ENCODE measurements around the gene KRT4.

Gene KRT4

DNA sequence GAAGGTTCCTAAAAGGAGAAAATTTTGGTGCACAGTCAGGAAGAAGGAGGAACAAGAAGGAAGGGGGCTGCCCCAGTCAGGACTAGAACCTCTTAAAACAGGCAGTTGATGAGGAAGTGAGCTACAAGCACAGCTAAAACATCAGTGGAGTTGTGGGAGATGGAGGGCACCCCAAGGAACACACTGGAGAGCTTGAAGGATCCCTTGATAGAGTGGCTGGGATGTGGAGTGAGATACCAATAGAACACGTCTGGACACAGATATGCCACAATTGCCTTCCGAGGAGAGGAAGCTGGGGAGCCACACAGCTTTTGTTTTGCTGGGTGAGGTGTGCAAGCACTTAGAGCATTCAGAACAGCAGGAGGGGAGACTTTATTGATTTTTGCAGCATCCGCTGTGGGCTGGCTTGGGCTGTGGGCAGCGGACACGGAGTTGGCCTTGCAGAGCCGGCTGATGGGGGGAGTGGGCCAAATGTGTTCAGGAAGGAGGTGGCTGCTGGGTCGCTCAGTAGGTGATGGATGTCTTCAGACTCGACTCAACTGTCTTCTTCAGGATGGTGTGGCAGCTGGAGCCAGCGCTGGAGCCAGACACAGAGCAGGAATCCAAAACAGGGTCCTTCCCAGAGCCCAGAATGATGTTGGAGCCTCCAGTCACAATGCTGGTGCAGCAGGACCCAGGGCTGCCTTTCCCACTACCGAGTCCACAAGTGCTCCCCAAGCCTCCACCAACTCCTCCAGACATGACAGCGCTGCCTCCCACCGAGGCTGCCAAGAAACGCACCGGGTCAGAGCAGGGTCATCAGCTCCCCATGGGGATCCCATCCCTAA, 24.9 kb upstream of the KRT4 start:
- no peak overlapping the region for H3K4me2 ChIP-seq (ENCODE audit: low read length)
- WGBS (ENCODE audit: extremely low coverage, insufficient coverage, low lambda C conversion rate): no CpG with 5 or more reads among the region's 14 CpGs
- no peak overlapping the region for H4K5ac ChIP-seq (ENCODE audit: low read length)
- no peak overlapping the region for H4K8ac ChIP-seq (ENCODE audit: low read depth, low read length)
- no peak overlapping the region for H3K4ac ChIP-seq (ENCODE audit: low read depth, low read length)
- no peak overlapping the region for H2AK5ac ChIP-seq (ENCODE audit: low read length)
- H3K79me1 ChIP-seq (ENCODE audit: low read length): no peaks in the 10 kb centered on the region
- no peaks in the 10 kb centered on the region for H3K36me3 ChIP-seq (ENCODE audit: control insufficient read depth, insufficient read depth, low read length)
- H3K23ac ChIP-seq (ENCODE audit: low read length): no peak overlapping the region
- H3K18ac ChIP-seq (ENCODE audit: low read length): no peak overlapping the region
- no peak for DNase-seq
- H3K9ac ChIP-seq (ENCODE audit: low read length): no peak overlapping the region
- no peak overlapping the region for H2BK120ac ChIP-seq (ENCODE audit: low read depth, low read length)
- H2BK15ac ChIP-seq (replicated peaks; ENCODE audit: low read depth): no peak overlapping the region
- H3K27me3 ChIP-seq (ENCODE audit: insufficient read depth, low read length, poor library complexity): no peaks in the 10 kb centered on the region
- no peaks in the 10 kb centered on the region for H3K4me1 ChIP-seq (ENCODE audit: control insufficient read depth, low read depth, low read length)
- H3K27ac ChIP-seq (ENCODE audit: low read depth, low read length): no peak overlapping the region
- no peak overlapping the region for H3K4me3 ChIP-seq (ENCODE audit: low read length)
- H2BK5ac ChIP-seq (ENCODE audit: low read length): no peak overlapping the region
- H3K56ac ChIP-seq (ENCODE audit: low read length): no peak overlapping the region
- no peaks in the 10 kb centered on the region for H3K79me2 ChIP-seq (ENCODE audit: control insufficient read depth, insufficient read depth, low read length)

DNA sequence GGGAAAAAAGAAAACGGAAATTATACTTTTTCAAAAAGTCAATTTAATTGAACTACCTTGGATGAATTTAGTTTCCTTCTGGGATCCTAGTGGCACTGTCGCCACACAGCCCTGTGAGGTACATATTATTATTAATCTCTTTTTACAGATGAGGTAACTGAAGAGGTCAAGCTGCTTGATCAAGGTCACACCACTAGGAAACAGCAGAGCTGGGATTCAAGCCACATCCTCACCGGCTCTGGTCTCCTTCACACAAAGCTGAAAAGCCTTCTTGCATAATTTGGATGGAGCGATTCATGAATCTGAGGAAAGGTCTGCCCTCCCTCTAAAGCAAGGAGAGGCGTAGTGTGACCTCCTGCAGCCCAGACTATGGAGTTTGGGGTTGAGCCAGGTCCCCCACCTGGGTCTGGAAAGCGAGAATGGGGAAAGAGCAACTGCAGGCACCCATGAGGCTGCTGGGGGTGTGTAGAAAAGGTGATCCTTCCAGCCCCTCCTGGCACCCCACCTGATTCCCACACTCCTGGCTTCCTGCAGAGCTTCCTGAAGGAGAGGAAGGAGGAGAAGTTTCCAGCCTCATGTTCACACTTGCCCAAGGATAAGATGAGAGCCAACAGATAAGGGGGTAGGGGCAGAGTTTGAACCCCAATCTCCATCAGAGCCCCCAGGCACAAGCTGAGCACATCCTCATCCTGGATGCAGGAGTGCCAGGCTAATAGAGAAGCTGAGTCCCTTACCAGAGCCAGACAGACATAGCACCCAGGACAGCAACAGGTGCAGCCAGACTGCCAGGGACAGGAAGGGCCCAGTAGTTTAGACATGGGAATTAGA, 24.1 kb upstream of the KRT4 start:
- no peak overlapping the region for H4K5ac ChIP-seq (ENCODE audit: low read length)
- no peak overlapping the region for H4K8ac ChIP-seq (ENCODE audit: low read depth, low read length)
- H3K4ac ChIP-seq (ENCODE audit: low read depth, low read length): no peak overlapping the region
- no peaks in the 10 kb centered on the region for H3K27me3 ChIP-seq (ENCODE audit: insufficient read depth, low read length, poor library complexity)
- no peak overlapping the region for H3K4me2 ChIP-seq (ENCODE audit: low read length)
- no peaks in the 10 kb centered on the region for H3K79me2 ChIP-seq (ENCODE audit: control insufficient read depth, insufficient read depth, low read length)
- no peak overlapping the region for H3K23ac ChIP-seq (ENCODE audit: low read length)
- H2AK5ac ChIP-seq (ENCODE audit: low read length): no peak overlapping the region
- WGBS (ENCODE audit: extremely low coverage, insufficient coverage, low lambda C conversion rate): no CpG with 5 or more reads among the region's 6 CpGs
- H3K56ac ChIP-seq (ENCODE audit: low read length): no peak overlapping the region
- no peaks in the 10 kb centered on the region for H3K79me1 ChIP-seq (ENCODE audit: low read length)
- no peaks in the 10 kb centered on the region for H3K4me1 ChIP-seq (ENCODE audit: control insufficient read depth, low read depth, low read length)
- DNase-seq: no peak
- no peak overlapping the region for H2BK5ac ChIP-seq (ENCODE audit: low read length)
- H3K9ac ChIP-seq (ENCODE audit: low read length): no peak overlapping the region
- H2BK120ac ChIP-seq (ENCODE audit: low read depth, low read length): no peak overlapping the region
- H3K36me3 ChIP-seq (ENCODE audit: control insufficient read depth, insufficient read depth, low read length): no peaks in the 10 kb centered on the region
- H3K18ac ChIP-seq (ENCODE audit: low read length): no peak overlapping the region
- no peak overlapping the region for H3K4me3 ChIP-seq (ENCODE audit: low read length)
- H3K27ac ChIP-seq (ENCODE audit: low read depth, low read length): no peak overlapping the region
- no peak overlapping the region for H2BK15ac ChIP-seq (replicated peaks; ENCODE audit: low read depth)

DNA sequence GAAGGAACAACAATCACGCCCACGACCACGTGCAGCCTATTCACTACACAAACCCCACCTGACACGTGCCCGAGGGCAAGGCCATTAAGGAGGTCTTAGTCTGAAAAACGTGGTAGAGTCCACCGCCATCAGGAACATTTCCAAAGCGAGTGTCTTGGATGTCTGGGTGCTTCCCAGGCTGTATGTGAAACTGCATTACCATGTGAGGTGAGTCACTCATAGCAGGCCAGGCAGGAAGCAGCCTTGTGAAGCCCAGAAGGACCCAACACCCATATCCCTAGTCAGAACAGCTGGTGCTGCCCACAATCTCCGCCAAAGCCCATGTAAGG, 23.5 kb upstream of the KRT4 start:
- Histone ChIP-seq H3K4me2 (ENCODE audit: low read length) (no peak overlapping the region), H3K9ac (ENCODE audit: low read length) (no peak overlapping the region), H2BK15ac (replicated peaks; ENCODE audit: low read depth) (no peak overlapping the region), H3K27ac (ENCODE audit: low read depth, low read length) (no peak overlapping the region), H3K79me2 (ENCODE audit: control insufficient read depth, insufficient read depth, low read length) (no peaks in the 10 kb centered on the region), H3K4me1 (ENCODE audit: control insufficient read depth, low read depth, low read length) (no peaks in the 10 kb centered on the region), H2BK5ac (ENCODE audit: low read length) (no peak overlapping the region), H4K8ac (ENCODE audit: low read depth, low read length) (no peak overlapping the region), H2BK120ac (ENCODE audit: low read depth, low read length) (no peak overlapping the region), H3K56ac (ENCODE audit: low read length) (no peak overlapping the region), H3K4ac (ENCODE audit: low read depth, low read length) (no peak overlapping the region), H3K23ac (ENCODE audit: low read length) (no peak overlapping the region), H3K36me3 (ENCODE audit: control insufficient read depth, insufficient read depth, low read length) (no peaks in the 10 kb centered on the region), H4K5ac (ENCODE audit: low read length) (no peak overlapping the region), H3K18ac (ENCODE audit: low read length) (no peak overlapping the region), H3K4me3 (ENCODE audit: low read length) (no peak overlapping the region), H3K27me3 (ENCODE audit: insufficient read depth, low read length, poor library complexity) (no peaks in the 10 kb centered on the region), H2AK5ac (ENCODE audit: low read length) (no peak overlapping the region), H3K79me1 (ENCODE audit: low read length) (no peaks in the 10 kb centered on the region)
- peak; percentile 18 for DNase-seq
- no CpG with 5 or more reads among the region's 9 CpGs for WGBS (ENCODE audit: extremely low coverage, insufficient coverage, low lambda C conversion rate)

DNA sequence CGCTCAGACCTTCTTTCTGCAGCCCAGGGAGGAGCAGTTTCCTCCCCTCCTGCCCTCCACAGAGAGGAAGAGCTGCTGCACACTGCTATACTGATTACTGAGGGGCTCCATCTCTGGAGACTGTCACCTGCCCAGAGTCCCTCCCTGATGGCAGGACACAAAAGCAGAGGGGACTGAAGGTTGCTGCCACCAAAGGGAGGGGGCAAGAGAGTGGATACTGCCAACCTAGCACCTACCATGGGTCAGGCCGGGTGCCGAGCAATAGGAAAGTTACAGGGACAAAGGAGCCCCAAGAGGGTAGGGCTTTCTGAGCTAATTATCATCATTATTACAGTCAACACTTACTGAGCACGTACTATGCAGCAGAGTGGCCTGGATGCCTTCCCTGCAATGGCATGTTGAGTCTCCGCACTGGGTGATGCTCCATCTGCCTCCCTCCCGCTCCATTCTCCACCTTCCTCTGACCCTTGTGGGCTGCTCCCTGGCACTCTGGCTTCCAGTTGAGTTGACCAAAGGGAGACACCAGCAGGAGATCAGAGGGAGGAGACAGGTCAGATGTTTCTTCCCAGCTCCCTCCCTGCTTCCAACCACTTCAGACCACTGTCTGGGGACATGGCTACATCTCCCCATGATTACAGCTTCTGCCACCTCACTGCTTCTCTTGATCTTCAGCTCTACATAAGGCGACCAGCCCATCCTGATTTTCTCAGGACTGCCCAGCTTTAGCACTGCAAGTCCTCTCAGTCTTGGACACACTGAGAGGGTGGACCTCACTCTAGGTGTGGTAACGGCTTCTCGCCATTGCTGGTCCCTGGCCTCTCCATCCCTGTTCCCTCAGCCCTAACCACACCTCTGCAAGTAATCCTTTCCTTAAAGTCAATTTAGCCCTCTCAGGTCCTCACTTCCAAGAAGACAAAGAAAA, 22.8 kb upstream of the KRT4 start:
- no peak for DNase-seq
- no peak overlapping the region for H3K23ac ChIP-seq (ENCODE audit: low read length)
- H3K36me3 ChIP-seq (ENCODE audit: control insufficient read depth, insufficient read depth, low read length): no peaks in the 10 kb centered on the region
- no peaks in the 10 kb centered on the region for H3K79me1 ChIP-seq (ENCODE audit: low read length)
- no peak overlapping the region for H3K27ac ChIP-seq (ENCODE audit: low read depth, low read length)
- H3K4me2 ChIP-seq (ENCODE audit: low read length): no peak overlapping the region
- H3K79me2 ChIP-seq (ENCODE audit: control insufficient read depth, insufficient read depth, low read length): no peaks in the 10 kb centered on the region
- no peak overlapping the region for H3K18ac ChIP-seq (ENCODE audit: low read length)
- no peak overlapping the region for H4K8ac ChIP-seq (ENCODE audit: low read depth, low read length)
- no peak overlapping the region for H2BK15ac ChIP-seq (replicated peaks; ENCODE audit: low read depth)
- no peaks in the 10 kb centered on the region for H3K4me1 ChIP-seq (ENCODE audit: control insufficient read depth, low read depth, low read length)
- no peak overlapping the region for H3K4me3 ChIP-seq (ENCODE audit: low read length)
- no CpG with 5 or more reads among the region's 9 CpGs for WGBS (ENCODE audit: extremely low coverage, insufficient coverage, low lambda C conversion rate)
- H3K9ac ChIP-seq (ENCODE audit: low read length): no peak overlapping the region
- no peak overlapping the region for H2AK5ac ChIP-seq (ENCODE audit: low read length)
- no peak overlapping the region for H2BK5ac ChIP-seq (ENCODE audit: low read length)
- H3K56ac ChIP-seq (ENCODE audit: low read length): no peak overlapping the region
- H3K27me3 ChIP-seq (ENCODE audit: insufficient read depth, low read length, poor library complexity): no peaks in the 10 kb centered on the region
- H4K5ac ChIP-seq (ENCODE audit: low read length): no peak overlapping the region
- H3K4ac ChIP-seq (ENCODE audit: low read depth, low read length): no peak overlapping the region
- H2BK120ac ChIP-seq (ENCODE audit: low read depth, low read length): no peak overlapping the region

DNA sequence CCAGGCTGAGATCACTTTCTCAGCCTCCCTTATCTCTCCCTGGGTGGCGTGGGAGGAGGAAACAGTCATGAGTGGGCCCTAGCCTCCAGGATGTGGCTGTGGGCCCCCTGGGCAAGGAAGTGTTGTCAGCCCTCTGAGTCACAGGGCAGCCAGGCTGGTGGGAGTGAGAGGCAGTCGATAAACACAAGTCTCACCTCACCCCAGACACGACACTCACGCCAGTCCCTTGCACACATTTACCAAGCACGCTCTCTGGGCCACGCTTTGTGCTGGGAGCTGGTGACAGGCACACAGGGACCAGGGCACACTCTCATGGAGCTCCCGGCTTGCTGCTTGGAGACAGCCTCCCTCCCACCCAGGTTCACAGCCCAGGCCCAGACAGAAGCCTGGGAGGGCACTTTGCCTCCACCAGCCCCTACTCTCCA, 22.1 kb upstream of the KRT4 start:
- Histone ChIP-seq H3K4me3 (ENCODE audit: low read length) (no peak overlapping the region), H3K27me3 (ENCODE audit: insufficient read depth, low read length, poor library complexity) (no peaks in the 10 kb centered on the region), H3K36me3 (ENCODE audit: control insufficient read depth, insufficient read depth, low read length) (no peaks in the 10 kb centered on the region), H2BK5ac (ENCODE audit: low read length) (no peak overlapping the region), H3K56ac (ENCODE audit: low read length) (no peak overlapping the region), H3K9ac (ENCODE audit: low read length) (no peak overlapping the region), H3K18ac (ENCODE audit: low read length) (no peak overlapping the region), H2BK15ac (replicated peaks; ENCODE audit: low read depth) (no peak overlapping the region), H4K5ac (ENCODE audit: low read length) (no peak overlapping the region), H4K8ac (ENCODE audit: low read depth, low read length) (no peak overlapping the region), H3K27ac (ENCODE audit: low read depth, low read length) (no peak overlapping the region), H3K23ac (ENCODE audit: low read length) (no peak overlapping the region), H2BK120ac (ENCODE audit: low read depth, low read length) (no peak overlapping the region), H3K79me1 (ENCODE audit: low read length) (no peaks in the 10 kb centered on the region), H3K79me2 (ENCODE audit: control insufficient read depth, insufficient read depth, low read length) (no peaks in the 10 kb centered on the region), H2AK5ac (ENCODE audit: low read length) (no peak overlapping the region), H3K4me2 (ENCODE audit: low read length) (no peak overlapping the region), H3K4ac (ENCODE audit: low read depth, low read length) (no peak overlapping the region), H3K4me1 (ENCODE audit: control insufficient read depth, low read depth, low read length) (no peaks in the 10 kb centered on the region)
- WGBS (ENCODE audit: extremely low coverage, insufficient coverage, low lambda C conversion rate): no CpG with 5 or more reads among the region's 7 CpGs
- DNase-seq: no peak
